Right lobe of liver (tissue), 4 donors: ENCODE data around the gene TEX22.

ENCODE experiments used
- POLR2A ChIP-seq: fragments of 450-650 bp; IDR thresholded peaks from one replicate; pipeline ENCODE4 v1.6.1; 2017; ENCODE audit warnings: antibody characterized with exemption, mild to moderate bottlenecking
- TF ChIP-seq, protein P1 (sequence below), 4 donors: fragments of 200-600 bp in 3 of 4; fragments of 450-650 bp in 1 of 4; IDR thresholded peaks; one replicate each; pipeline versions ENCODE4 v1.5.1 to v1.8.0; 2016 to 2022; ENCODE audit warnings: antibody characterized with exemption in 4 of 4, mild to moderate bottlenecking in 2 of 4
- donor health status: DM: no; HTN: no; CAD: no.
- donor health status: DM: no; HTN: no; CAD: no.
- donor health status: DM: no; HTN: yes; CAD: no.

DNA sequence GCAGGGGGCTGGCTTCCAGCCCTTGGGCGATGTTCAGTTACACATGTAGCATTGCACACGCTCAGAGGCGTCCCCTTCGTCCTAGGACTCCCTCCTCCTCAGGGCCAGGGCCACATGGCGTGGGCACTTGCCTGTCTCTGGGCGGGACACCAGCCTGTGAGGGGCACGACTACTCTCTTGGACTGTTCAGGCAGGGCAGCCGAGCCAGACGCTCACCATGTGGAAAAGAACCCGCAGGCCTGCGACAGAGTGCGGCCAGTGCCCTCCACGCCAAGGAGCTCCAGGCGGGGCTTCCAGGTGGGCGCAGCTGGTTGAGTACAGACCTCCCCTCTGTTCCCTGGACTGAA is 42.2 kb downstream of the TEX22 start:
- TF ChIP-seq, protein P1, sequence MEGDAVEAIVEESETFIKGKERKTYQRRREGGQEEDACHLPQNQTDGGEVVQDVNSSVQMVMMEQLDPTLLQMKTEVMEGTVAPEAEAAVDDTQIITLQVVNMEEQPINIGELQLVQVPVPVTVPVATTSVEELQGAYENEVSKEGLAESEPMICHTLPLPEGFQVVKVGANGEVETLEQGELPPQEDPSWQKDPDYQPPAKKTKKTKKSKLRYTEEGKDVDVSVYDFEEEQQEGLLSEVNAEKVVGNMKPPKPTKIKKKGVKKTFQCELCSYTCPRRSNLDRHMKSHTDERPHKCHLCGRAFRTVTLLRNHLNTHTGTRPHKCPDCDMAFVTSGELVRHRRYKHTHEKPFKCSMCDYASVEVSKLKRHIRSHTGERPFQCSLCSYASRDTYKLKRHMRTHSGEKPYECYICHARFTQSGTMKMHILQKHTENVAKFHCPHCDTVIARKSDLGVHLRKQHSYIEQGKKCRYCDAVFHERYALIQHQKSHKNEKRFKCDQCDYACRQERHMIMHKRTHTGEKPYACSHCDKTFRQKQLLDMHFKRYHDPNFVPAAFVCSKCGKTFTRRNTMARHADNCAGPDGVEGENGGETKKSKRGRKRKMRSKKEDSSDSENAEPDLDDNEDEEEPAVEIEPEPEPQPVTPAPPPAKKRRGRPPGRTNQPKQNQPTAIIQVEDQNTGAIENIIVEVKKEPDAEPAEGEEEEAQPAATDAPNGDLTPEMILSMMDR (IDR thresholded peaks at IDR 0.05): peak in 1 of 4 donors; percentile 0
- TF ChIP-seq POLR2A: no peak
